Choroid plexus epithelial cell (primary cell): Measurements from ENCODE around the gene TREML2.

Experiments used
- DNase-seq: peaks from one replicate; pipeline ENCODE4 v3.0.0-alpha.2; 2010; ENCODE audit warnings: low read depth
- H3K4me3 ChIP-seq: 2 replicates; pipeline ENCODE4 v1.5.1; 2011; ENCODE audit warnings: low read depth, mild to moderate bottlenecking, control low read depth, low read length, moderate library complexity
- CTCF ChIP-seq: conservative IDR thresholded peaks from 2 replicates; pipeline ENCODE4 v1.5.1; 2011; ENCODE audit warnings: low read depth, mild to moderate bottlenecking, control low read depth, inconsistent platforms, low read length, moderate library complexity

TREML2 gene

GRCh38 chr6:41153992-41154625 is 46.8 kb downstream of the TREML2 start, which contains the start of gene TREML1:
TREML1 (minus strand) TSS chr6:41154347; CDS start chr6:41154288, 59 bp downstream.
- no peak within 1 kb of the TSS for H3K4me3 ChIP-seq
- no peak for DNase-seq
- TF ChIP-seq CTCF: no peak

- DNase-seq: no peak
- TF ChIP-seq CTCF: no peak
Measured at GRCh38 chr6:41153451-41153850, 47.5 kb downstream of the TREML2 start.

DNA sequence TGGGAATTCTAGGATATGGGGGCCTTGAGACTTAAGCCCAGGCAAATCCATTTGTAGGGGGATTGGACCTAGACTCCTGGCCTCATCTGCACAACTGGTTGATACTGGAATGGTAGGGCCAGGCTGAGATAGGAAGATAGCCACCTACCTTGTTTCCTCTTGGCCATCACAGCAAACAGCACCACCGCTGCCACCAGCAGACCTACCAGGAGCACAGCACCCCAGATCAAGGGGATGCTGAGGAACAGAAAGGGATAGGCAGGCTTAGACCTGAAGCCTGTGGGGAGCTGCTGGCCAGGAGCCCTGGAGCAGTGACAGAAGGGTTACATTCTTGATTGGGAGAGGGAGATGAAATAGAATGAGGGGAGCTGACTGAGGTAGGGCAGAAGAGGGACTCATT is 50.3 kb downstream of the TREML2 start:
- H3K4me3 ChIP-seq: no peak overlapping the region
- no peak for DNase-seq
- TF ChIP-seq CTCF: peak; percentile 8

More at GRCh38 chr6:41153451-41153850, 47.5 kb downstream of the TREML2 start:
- H3K4me3 ChIP-seq: no peak overlapping the region

DNA sequence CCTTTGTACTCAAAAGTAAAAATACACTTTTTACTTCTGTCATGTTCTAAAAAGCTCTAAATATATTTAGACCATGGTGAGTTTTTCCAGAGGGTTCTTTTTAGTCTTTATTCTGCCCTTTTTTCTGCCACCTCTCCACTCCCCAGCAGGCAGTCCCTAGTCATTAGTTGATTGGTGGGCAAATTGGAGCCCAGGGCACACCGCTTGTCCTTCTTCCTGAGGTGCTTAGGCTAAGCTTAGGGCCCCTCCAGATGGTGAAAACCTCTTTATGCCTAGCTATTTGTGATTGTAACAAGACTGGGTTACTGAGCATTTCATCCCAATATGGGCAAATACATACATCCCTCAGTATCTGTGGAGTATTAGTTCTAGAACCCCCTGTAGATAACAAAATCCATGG is 53.0 kb downstream of the TREML2 start:
- no peak for TF ChIP-seq CTCF
- DNase-seq: no peak
- H3K4me3 ChIP-seq: no peak overlapping the region
